CD4-positive, alpha-beta T cell treated with Interleukin-12 subunit alpha and Interleukin-12 subunit beta, for 1 hour (primary cell): ENCODE measurements around the gene TAGAP.
"Not testable (repeated sequence)": the region's sequence is repeated elsewhere in the genome, so short reads cannot be mapped to it uniquely, and the experiment has no call there.

ENCODE experiments used
- DNase-seq: peaks from one replicate; pipeline ENCODE4 v3.0.0-alpha.2; 2020

Gene TAGAP

DNA sequence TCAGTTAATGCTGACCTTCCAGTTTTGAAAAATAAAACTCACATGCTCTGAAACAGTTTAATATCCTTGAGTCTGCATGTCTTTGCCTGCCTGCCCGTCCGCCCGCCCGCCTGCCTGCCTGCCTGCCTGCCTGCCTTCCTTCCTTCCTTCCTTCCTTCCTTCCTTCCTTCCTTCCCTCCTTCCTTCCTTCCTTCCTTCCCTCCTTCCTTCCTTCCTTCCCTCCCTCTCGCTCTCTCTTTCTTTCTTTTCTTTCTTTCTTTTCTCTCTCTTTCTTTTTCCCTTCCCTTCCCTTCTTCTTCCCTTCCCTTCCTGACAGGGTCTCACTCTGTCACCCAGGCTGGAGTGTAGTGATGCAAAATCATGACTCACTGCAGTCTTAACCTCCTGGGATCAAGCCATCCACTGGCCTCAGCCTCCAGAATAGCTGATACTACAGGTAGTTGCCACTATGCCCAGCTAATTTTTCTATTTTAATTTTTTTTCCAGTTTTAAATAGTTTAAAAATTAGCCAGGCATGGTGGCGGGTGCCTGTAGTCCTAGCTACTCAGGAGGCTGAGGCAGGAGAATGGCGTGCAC is 34.7 kb downstream of the TAGAP start:
- not testable (repeated sequence) for DNase-seq

DNA sequence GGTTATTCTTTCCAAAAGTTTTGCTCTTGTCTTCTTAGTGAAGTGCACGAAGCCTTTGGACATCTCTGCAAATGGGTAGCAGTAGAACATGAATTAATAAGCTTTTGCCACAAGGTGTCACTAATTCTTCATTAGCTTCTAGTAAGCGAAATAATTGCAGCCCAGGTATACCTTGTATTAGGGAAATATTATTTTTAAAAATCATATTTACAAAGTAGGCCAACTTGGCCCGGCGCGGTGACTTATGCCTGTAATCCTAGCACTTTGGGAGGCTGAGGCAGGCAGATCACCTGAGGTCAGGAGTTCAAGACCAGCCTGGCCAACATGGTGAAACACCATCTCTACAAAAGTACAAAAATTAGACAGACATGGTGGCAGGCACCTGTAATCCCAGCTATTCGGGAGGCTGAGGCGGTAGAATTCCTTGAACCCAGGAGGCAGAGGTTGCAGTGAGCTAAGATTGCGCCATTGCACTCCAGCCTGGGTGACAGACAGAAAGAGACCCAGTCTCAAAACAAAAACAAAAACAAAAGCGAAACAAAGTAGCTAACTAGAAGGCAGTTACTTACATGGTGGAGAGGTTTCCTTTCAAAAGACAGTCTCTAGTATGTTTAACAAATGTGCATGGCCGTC is 36.0 kb downstream of the TAGAP start:
- DNase-seq, result peak; percentile 75

DNA sequence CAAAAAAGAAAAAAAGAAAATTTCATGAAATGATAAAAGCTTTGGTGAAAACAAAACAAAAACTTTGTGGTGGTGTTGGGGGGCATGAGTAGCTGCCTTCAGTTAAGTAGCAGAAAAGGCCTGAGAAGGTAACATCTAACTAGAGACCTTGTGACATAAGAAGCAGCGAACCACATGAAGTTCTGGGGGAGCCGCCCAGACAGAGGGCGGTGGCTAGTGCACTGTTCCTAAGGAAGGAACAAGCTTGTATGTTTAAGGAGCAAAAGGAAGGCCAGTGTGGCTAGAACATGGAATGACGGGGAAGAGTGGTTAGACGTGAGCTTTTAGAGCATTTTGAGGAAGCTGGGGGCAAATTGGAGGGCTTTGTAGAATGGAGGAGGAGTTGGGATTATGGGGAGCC is 37.3 kb downstream of the TAGAP start:
- DNase-seq, result no peak

DNA sequence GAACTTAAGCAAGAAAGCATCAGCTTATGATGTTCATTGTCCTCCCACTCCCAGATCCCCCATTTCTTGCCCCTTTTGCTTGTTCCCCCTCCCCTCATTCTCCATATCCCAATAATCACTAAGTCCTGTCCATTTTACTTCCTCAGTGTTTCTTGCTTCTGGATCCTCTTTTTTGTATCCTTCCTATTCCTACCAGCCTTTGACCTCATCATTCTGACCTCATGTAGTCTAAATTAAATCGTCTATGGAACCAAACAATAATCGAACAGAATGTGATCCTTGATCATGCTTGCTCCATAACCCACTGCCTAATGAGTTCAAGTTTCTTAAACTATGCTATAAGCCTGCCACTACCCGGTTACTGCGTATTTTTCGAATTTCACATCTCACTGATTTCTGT is 39.4 kb downstream of the TAGAP start:
- no peak for DNase-seq

DNA sequence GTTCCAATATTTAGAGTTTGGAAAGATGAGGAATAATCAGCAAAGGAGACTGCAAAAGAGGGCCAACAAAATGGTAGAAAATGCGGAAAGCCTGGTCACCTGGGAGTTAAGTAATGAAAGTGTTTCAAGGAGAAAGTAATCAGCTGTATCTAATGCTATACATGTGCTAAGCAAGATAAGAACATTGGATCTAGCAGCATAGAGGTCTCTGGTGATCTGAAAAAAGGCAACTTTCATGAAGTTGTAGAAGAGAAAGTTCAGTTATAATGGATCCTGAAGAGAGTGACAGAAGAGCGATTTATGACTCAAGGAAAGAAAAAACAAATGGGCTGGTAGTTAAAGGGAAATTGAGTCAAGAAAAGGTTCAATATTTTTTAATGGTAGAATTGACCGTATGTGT is 40.2 kb downstream of the TAGAP start:
- DNase-seq, result no peak

DNA sequence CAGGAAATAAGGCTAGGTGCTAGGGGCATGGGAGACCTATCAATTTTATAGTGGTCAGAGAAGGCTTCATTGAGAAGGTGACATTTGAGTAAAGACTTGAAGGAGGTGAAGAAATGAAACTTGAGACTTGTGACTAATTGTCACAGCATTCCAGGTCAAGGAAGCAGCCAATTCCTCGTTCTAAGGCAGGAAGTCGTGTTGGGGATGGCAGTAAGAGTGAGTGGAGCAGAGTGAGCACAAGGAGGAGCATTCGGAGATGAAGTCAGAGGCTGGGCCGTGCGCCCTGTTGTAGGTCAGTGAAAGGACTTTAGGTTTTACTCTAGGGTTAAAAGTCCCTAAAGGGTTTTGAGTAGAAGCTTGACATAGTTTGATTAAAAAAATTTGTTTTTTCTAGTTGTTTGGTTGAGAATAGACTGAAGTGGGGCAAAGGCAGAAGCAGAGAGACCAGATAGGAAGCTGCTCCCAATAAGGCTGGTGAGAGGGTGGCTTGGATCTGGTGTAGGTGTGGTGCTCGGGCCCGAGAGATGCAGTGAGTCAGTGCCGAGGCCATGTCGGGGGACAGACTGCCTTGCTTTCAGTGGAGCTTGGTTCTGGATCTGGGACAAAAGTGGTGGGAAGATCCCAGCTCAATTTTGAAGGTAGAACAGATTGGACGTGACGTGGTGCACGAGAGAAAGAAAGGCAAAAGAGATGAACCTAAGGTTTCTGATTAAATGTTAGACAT is 42.2 kb downstream of the TAGAP start:
- no peak for DNase-seq

DNA sequence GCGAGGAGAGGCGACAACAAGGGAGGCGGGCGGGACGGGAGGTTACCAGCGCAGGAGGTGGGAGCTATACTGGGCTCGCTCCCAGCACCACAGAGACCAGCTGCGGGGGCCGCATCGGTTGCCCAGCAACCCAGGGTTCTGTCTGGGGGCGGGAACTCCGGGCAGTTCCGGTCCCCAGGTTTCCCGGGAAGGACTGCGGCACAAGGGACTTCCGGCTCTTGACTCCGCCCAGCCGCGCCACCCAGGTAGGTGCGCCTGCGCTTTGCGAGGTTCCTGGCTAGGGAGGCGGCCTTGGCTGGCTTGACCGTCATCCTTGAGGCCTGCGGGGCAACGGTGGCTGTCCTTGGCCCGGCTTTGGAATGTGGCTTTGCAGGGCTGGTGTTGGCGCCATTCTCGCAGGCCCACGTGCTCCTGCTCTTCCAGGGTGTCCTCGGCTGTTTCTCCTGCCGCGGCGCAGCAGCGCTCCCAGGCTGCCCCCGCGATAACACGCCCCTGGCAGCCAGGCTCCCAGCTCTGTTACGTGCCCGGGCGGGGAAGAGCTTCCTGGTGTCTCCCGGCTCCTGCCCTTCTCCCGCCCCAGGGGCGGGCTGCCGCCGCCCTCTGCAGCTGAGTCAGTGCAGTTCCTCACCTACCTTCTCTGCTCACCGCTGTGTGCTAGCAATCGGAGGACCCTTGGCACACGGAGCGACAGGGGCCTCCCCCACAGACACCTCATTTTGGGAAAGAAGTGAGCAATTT is 45.0 kb downstream of the TAGAP start, which contains the start of gene RSPH3:
RSPH3 (minus strand) TSS at position 537 of the 738 bp plus-strand sequence. CDS start 652 bp downstream, outside the sequence.
- DNase-seq, result peak; percentile 91

DNA sequence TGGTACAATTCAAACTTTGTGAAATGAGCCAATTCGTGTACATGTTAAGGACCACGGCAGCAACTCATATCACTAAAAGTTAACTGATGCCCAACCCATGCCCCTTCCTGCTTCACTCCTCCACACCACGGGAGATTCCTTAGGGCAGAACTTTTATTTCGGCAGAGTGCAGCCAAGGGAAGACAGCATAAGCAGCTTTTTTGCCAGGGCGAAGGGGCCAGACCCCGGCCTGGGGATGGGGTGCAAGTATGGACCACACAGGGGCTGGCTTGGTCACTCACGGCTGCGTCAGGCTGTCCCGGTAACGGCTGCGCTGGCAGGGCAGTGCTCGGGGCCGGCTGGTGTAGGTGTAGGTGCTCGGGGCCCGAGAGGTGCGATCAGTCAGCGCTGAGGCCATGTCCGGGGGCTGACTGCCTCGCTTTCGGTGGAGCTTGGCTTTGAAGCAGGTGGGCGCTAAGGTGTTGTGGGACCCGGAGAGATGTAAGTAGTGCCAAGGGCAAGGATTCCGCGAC is 45.6 kb downstream of the TAGAP start:
- DNase-seq, result no peak

DNA sequence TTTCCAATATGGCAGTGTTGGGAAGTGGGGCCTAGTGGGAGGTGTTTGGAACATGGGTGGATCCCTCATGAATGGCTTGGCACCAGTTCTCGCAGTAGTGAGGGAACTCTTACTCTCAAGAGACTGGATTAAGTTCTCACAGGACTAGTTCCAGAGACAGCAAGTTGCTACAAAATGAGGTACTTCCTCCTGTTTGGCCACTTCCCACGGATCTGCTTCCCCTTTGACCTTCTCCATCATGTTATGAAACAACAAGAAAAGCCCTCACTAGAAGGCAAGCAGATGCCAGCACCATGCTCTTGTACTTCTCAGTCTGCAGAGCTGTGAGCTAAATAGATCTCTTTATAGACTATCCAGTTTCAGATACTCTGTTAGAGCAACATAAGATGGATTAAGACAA is 47.9 kb downstream of the TAGAP start:
- no peak for DNase-seq

DNA sequence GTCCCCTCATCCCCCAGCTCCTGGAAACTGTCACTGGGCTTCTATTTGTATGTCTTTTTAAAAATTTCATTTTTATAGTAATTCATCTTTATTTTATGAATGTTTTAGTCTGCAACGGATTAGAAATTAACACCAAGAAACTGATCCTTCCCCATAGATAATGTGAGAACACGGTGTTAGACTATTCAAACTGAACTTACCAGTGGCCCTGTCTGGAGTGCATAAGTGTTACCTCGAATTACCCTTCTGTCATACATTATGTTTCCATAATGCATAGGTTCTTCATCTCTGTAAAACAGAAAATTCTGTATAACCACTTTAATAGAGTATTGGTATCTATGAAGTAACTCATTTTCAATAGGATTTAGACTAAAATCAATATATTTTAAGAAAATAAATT is 51.2 kb downstream of the TAGAP start:
- DNase-seq, result no peak

DNA sequence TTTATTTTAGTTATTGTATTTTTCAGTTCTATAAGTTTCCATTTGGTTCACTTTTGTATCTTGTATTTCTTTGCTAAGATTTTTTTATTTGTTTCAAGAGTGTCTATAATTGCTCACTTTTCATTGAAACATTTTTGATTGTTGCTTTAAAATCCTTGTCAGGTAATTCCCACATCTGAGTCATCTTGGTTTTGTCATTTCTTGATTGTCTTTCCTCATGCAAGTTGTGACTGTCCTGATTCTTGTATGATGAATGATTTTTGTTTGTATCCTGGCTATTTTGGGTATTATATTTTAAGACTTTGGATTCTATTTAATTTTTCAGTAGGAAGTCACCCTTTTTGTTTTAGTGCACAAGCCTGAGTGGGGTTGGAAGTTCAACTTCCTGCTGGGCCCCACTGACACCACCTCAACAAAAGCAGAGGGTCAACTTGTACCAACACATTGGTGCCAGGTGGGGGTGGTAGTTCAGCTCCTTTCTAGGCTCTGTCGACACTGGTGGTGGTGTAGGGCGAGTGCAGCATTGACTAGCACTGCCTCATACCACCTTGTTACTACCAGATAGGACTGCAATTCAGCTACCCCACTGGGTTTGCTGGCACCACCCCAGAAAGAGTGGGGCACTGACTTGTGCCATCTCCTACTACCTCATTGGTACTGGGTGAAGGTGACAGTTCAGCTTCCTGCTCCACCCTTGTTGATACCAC is 53.6 kb downstream of the TAGAP start:
- no peak for DNase-seq

DNA sequence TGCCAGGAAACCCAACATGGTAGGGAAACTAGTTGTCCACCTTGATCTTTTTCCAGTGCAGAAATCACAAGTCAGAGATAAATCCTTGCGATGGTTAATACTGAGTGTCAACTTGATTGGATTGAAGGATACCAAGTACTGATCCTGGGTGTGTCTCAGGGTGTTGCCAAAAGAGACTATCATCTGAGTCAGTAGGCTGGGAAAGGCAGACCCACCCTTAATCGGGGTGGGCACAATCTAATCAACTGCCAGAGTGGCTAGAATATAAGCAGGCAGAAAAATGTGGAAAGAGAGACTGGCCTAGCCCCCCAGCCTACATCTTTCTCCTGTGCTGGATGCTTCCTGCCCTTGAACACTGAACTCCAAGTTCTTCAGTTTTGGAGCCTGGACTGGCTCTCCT is 55.1 kb downstream of the TAGAP start:
- DNase-seq, result not testable (repeated sequence)

DNA sequence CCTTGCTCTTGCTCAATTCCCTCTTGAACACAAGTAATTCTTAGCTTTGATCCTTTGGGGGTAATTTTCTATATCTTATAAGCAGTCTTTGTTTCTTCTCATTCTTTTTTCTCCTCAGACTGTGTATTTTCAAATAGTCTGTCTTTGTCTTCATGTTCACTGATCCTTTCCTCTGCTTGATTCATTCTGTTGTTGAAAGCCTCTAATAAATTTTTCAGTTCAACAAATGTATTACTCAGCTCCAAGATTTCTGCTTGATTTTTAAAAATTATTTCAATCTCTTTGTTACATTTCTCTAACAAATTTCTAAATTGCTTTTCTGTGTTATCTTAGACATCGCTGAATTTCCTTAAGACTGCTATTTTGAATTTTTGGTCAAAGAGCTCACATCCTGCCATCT is 56.3 kb downstream of the TAGAP start:
- no peak for DNase-seq

DNA sequence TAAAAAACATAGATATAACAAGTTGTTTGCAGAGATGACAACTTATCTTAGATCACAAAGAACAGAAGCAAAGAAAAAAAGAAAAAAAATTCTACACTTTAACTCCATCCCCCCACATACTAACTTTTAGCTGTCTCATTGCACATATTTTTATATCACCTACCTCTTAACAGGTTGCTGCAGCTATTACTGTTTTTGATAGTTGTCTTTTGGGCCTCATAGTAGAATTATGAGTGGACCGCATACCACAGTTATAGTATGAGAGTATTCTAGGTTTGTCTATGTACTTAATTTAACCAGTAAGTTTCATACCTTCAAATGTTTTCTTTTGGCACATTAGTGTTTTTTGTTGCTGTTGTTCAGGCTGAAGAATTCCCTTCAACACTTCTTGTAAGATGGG is 57.1 kb downstream of the TAGAP start:
- no peak for DNase-seq
